Measurements from ENCODE around the gene TEAD4. TPM values are rescaled to one million over a fixed set of nuclear protein-coding genes. Genes with fewer than 3 reads are reported as not detected.
A peak's percentile ranks its signal among the peaks of the same experiment; 100 is the strongest.

The TEAD4 gene
- polyA plus RNA-seq, 3 donors from 2014 or later, result not detected

DNA sequence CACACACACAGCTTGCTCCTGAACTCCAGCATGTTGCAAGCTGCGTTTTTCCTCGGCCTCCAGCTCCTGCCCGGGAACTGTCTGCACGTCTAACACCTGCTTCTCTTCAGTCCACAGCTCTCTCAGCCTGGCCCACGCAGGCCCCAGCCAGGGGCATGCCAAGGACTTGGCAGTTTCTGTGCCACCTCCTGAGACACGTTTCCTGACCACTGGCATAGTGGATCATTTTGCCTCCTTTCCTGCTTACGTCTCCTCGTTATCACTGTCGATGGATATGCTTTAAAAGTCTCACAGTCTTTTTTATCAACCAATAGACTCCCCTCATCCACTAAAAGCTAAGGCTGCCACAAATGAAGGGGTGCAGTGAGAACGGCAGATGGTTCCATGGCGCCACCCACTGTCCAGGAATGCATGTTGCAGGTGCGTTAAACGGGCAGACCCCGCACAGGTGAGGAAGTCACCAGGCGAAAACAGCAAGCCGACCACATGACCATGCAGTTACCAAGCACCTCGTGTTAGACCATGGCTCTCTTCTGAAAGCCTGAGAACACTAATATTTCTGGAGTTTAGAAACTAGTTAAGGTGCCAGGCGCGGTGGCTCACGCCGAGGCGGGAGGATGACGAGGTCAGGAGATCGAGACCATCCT, 14.7 kb upstream of the TEAD4 start:
- no peak overlapping the region for H3K4me3 Mint-ChIP-seq
- H3K27me3 Mint-ChIP-seq (ENCODE audit: low read depth in 3 of 3), result no peaks in the 10 kb centered on the region
- H3K9me3 Mint-ChIP-seq, result no peaks in the 10 kb centered on the region
- peak in 2 of 3 donors; percentile 5 to 20 for DNase-seq
- H3K36me3 Mint-ChIP-seq, result peaks cover 0 to 6% (median 6%) of the 10 kb centered on the region in 3 donors
- H3K27ac Mint-ChIP-seq, result no peak overlapping the region
- H3K4me1 Mint-ChIP-seq, result no peaks in the 10 kb centered on the region

GRCh38 chr12:2949411-2949810, 9.8 kb upstream of the TEAD4 start:
- no peak for DNase-seq
- H3K9me3 Mint-ChIP-seq, result no peaks in the 10 kb centered on the region
- no peak overlapping the region for H3K27ac Mint-ChIP-seq
- H3K4me3 Mint-ChIP-seq, result no peak overlapping the region
- H3K36me3 Mint-ChIP-seq, result no peaks in the 10 kb centered on the region
- no peaks in the 10 kb centered on the region for H3K4me1 Mint-ChIP-seq
- H3K27me3 Mint-ChIP-seq (ENCODE audit: low read depth in 3 of 3), result peaks cover 0 to 3% (median 2%) of the 10 kb centered on the region in 3 donors

GRCh38 chr12:2955888-2956287, 3.3 kb upstream of the TEAD4 start:
- Mint-ChIP-seq H3K27ac (no peak overlapping the region), H3K27me3 (ENCODE audit: low read depth in 3 of 3) (peaks cover 8 to 18% (median 18%) of the 10 kb centered on the region in 3 donors), H3K9me3 (no peaks in the 10 kb centered on the region), H3K4me1 (peaks cover 9 to 10% of the 10 kb centered on the region in 2 donors), H3K36me3 (peaks cover 0 to 3% (median 0%) of the 10 kb centered on the region in 3 donors), H3K4me3 (no peak overlapping the region)
- no peak for DNase-seq

- Mint-ChIP-seq H3K27ac (no peak overlapping the region), H3K4me3 (peak overlapping the region in 3 of 5 donors; percentile 11 to 61 (median 23)), H3K27me3 (ENCODE audit: low read depth in 3 of 3) (peaks cover 8 to 27% (median 17%) of the 10 kb centered on the region in 3 donors), H3K9me3 (no peaks in the 10 kb centered on the region), H3K36me3 (peaks cover 0 to 3% (median 0%) of the 10 kb centered on the region in 3 donors), H3K4me1 (peaks cover 9 to 11% of the 10 kb centered on the region in 2 donors)
- no peak for DNase-seq
Observed at GRCh38 chr12:2957816-2958431, 1.3 kb upstream of the TEAD4 start.

DNA sequence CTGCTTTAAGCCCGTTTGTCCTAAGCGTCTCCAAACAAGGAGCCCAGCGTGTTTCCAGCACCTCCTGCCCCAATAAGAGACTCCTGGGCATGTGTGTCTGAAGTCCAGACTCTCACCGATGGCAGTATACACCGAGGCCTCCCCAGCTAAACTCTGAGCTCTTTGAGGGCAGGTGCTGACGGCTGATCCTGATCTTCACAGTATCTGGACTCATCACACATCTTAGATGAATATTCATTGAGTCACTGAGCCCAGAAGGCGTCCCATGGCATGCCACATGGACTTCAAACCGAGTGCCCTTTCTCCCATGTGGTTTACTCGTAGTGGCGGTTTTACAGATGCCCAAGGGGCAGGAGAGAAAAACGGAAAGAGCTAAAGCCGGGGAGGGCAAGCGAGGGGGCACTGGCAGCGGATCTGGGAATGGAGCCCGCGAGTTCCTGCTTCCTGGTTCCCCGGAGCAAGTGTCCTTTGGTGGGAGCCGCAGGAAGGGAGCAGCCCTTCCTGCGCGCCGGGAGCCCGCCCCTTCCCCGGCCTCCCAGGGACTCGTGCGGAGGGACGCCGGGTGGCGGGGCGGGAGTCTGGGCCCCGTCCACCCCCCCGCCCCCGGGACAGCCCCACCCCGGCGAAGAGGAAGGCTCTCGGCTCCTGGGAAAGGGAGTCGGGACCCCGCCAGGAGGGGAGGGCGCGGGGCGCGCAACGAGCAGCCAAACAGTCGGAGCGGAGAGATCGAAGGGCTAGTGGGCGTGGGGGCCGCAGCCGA, 585 bp upstream of the TEAD4 start:
- Mint-ChIP-seq H3K4me3 (peak overlapping the region in 4 of 5 donors; percentile 22 to 70 (median 61)), H3K27ac (no peak overlapping the region), H3K9me3 (no peaks in the 10 kb centered on the region), H3K27me3 (ENCODE audit: low read depth in 3 of 3) (peaks cover 10 to 27% (median 17%) of the 10 kb centered on the region in 3 donors), H3K36me3 (peaks cover 0 to 3% (median 0%) of the 10 kb centered on the region in 3 donors), H3K4me1 (peaks cover 9 to 11% of the 10 kb centered on the region in 2 donors)
- no peak for DNase-seq

DNA sequence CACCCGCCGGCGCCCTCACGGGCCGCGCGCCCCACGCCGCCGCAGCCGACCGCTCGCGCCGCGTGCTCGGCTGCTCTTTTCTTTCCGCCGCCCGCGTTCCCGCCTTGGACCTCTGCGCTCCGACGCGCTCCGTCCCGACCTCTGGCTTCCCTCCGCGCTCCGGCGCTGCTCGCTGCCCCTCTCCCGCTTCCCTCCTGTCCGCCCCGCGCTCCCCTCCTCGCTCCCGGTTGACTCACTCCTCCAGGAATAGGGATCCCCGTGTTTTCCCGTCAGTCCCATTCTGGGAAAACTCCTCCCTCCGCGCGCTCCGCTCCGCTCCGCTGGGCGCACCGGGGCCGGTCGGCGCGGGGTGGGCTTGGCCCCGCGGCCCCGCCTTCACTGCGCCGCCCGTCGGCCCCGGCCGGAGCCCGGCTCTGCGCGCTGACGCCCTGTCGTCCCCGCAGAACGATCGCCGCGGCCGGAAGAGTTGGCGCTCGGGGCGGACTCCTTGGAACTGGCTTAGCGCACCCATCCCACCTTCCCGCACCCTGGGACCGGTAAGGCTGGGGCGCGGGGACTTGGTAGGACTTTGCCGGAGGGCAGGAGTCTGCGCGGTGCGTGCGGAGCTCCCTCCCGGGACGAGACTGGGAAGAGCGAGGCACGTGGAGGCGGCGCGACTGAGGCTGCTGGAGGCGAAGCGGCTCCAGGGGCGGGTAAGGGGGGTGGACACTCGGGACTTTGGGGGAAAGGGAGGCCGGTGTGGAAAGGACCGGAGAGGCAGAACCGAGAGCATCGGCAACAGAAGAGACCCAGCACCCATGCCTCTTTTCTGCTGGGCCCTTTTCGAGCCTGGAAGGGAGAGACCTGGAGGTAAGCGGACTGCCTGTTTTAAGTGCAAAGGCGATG, 550 bp downstream of the TEAD4 start:
- Mint-ChIP-seq H3K27ac (no peak overlapping the region), H3K4me1 (peaks cover 9 to 11% of the 10 kb centered on the region in 2 donors)
- DNase-seq, result no peak

DNA sequence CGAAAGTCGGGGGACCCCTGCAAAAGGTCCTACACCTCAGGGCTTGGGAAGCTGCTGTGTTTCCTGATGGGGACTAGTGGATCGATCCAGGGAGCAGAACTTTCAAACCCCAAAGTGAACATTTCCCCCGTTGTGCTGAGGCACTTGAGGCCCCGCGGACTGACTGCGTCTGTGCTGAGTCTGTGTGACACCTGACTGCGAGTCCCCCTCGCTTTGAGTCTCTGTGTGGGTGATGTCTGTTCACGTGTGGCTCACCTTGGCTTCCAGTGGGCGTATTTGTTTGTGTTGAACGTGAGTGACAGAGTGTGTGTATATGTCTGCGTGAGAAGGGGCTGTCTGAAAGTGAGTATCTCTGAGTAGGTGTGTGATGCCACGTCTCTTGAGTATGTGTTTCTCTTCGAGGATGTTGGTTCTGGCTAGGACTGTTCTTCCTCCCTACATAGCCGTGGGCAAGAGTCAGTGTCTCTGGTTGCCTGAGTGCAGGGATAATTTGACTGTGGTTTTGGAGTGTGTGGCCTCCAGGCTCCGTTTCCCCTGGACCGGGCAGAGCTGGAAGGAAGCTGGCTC, 1.3 kb downstream of the TEAD4 start:
- peak overlapping the region in 4 of 5 donors; percentile 28 to 61 (median 52) for H3K4me3 Mint-ChIP-seq
- H3K27me3 Mint-ChIP-seq (ENCODE audit: low read depth in 3 of 3), result peaks cover 12 to 27% (median 17%) of the 10 kb centered on the region in 3 donors
- peaks cover 9 to 11% of the 10 kb centered on the region in 2 donors for H3K4me1 Mint-ChIP-seq
- H3K36me3 Mint-ChIP-seq, result peaks cover 0 to 3% (median 0%) of the 10 kb centered on the region in 3 donors
- DNase-seq, result no peak
- H3K27ac Mint-ChIP-seq, result no peak overlapping the region
- no peaks in the 10 kb centered on the region for H3K9me3 Mint-ChIP-seq

More for the DNA sequence above, 550 bp downstream of the TEAD4 start:
- Mint-ChIP-seq H3K36me3 (peaks cover 0 to 3% (median 0%) of the 10 kb centered on the region in 3 donors), H3K27me3 (ENCODE audit: low read depth in 3 of 3) (peaks cover 12 to 27% (median 17%) of the 10 kb centered on the region in 3 donors), H3K4me3 (peak overlapping the region in 1 of 5 donors; percentile 36), H3K9me3 (no peaks in the 10 kb centered on the region)

GRCh38 chr12:2960996-2961616, 1.9 kb downstream of the TEAD4 start:
- no peak for DNase-seq
- H3K27ac Mint-ChIP-seq, result no peak overlapping the region
- peaks cover 12 to 27% (median 17%) of the 10 kb centered on the region in 3 donors for H3K27me3 Mint-ChIP-seq (ENCODE audit: low read depth in 3 of 3)
- H3K4me3 Mint-ChIP-seq, result peak overlapping the region in 3 of 5 donors; percentile 51 to 61 (median 53)
- H3K36me3 Mint-ChIP-seq, result peaks cover 0 to 3% (median 0%) of the 10 kb centered on the region in 3 donors
- no peaks in the 10 kb centered on the region for H3K9me3 Mint-ChIP-seq
- peaks cover 9 to 11% of the 10 kb centered on the region in 2 donors for H3K4me1 Mint-ChIP-seq

DNA sequence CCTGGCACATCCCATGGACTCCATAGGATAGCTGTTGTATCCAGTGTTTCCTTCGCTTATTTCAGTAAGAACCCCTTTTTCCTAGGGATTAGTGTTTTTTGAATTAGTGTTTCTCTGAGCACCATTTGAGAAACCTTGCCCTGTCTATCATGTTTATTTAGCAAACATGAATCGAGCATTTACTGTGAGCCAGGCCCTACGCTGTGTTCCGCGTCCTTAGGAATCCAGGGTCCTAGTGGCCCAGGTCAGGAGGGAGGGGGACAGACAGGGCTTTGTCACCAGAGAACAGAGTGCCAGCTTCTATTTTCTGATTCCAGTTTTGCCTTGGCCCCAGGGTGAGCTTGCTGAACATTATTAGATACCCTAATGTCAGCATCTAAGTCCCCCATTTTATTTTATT, 2.5 kb downstream of the TEAD4 start:
- Mint-ChIP-seq H3K4me1 (peaks cover 9 to 11% of the 10 kb centered on the region in 2 donors), H3K27me3 (ENCODE audit: low read depth in 3 of 3) (peaks cover 12 to 22% (median 17%) of the 10 kb centered on the region in 3 donors), H3K27ac (no peak overlapping the region), H3K9me3 (no peaks in the 10 kb centered on the region), H3K36me3 (peaks cover 0 to 3% (median 0%) of the 10 kb centered on the region in 3 donors), H3K4me3 (no peak overlapping the region)
- DNase-seq, result no peak

GRCh38 chr12:2963154-2963759, 4.1 kb downstream of the TEAD4 start:
- Mint-ChIP-seq H3K27ac (no peak overlapping the region), H3K4me3 (no peak overlapping the region), H3K27me3 (ENCODE audit: low read depth in 3 of 3) (peaks cover 10 to 19% (median 12%) of the 10 kb centered on the region in 3 donors), H3K9me3 (no peaks in the 10 kb centered on the region), H3K36me3 (peaks cover 0 to 3% (median 0%) of the 10 kb centered on the region in 3 donors), H3K4me1 (peaks cover 8 to 11% of the 10 kb centered on the region in 2 donors)
- DNase-seq, result no peak

GRCh38 chr12:2963760-2964292, 4.6 kb downstream of the TEAD4 start:
- DNase-seq, result no peak
- peaks cover 0 to 3% (median 0%) of the 10 kb centered on the region in 3 donors for H3K36me3 Mint-ChIP-seq
- H3K9me3 Mint-ChIP-seq, result no peaks in the 10 kb centered on the region
- H3K4me1 Mint-ChIP-seq, result peaks cover 5 to 6% of the 10 kb centered on the region in 2 donors
- no peak overlapping the region for H3K27ac Mint-ChIP-seq
- peaks cover 7 to 16% (median 9%) of the 10 kb centered on the region in 3 donors for H3K27me3 Mint-ChIP-seq (ENCODE audit: low read depth in 3 of 3)
- H3K4me3 Mint-ChIP-seq, result no peak overlapping the region

- Mint-ChIP-seq H3K27ac (no peak overlapping the region), H3K36me3 (no peaks in the 10 kb centered on the region), H3K9me3 (no peaks in the 10 kb centered on the region), H3K4me1 (no peaks in the 10 kb centered on the region), H3K4me3 (no peak overlapping the region), H3K27me3 (ENCODE audit: low read depth in 3 of 3) (peaks cover 2 to 7% (median 2%) of the 10 kb centered on the region in 3 donors)
- DNase-seq, result no peak
Observed at GRCh38 chr12:2967651-2968050, 8.5 kb downstream of the TEAD4 start.

Measured in immature natural killer cell (primary cell).